K562 (cell line): ENCODE data around the gene MLKL. TPM values are rescaled to one million over a fixed set of nuclear protein-coding genes. Genes with fewer than 3 reads are reported as not detected.

Experiments
- FUS ChIP-seq: fragments of 200-400 bp; formaldehyde crosslinking; optimal IDR thresholded peaks from 2 replicates; pipeline ENCODE3; 2017; ENCODE audit warnings: low read depth, low read length
- GTF2A2 ChIP-seq: IDR thresholded peaks from 2 replicates; pipeline ENCODE4 v1.6.1; 2016; ENCODE audit warnings: mild to moderate bottlenecking, missing genetic modification characterization, missing compliant biosample characterization
- HDAC8 ChIP-seq: fragments of 450-650 bp; IDR thresholded peaks from 2 replicates; pipeline ENCODE4 v1.6.1; 2016; ENCODE audit warnings: mild to moderate bottlenecking, missing genetic modification characterization, moderate library complexity, missing compliant biosample characterization
- JUND ChIP-seq, 2 experiments: IDR thresholded peaks; 2 replicates in 1 of 2; 3 replicates in 1 of 2; pipeline ENCODE4 v1.6.1; 2011; ENCODE audit warnings: borderline replicate concordance in 2 of 2, low read depth in 2 of 2, low read length in 2 of 2, improper control_type of control experiment in 1 of 2, missing biosample characterization in 1 of 2, missing genetic modification characterization in 1 of 2, missing genetic modification reagents in 1 of 2
- KLF6 ChIP-seq: fragments of 250-450 bp; sonication (Bioruptor Pico); IDR thresholded peaks from 2 replicates; pipeline ENCODE4 v1.4.0; 2020; ENCODE audit warnings: mild to moderate bottlenecking, moderate library complexity, borderline replicate concordance
- LEF1 ChIP-seq: fragments of 450-650 bp; IDR thresholded peaks from 2 replicates; pipeline ENCODE4 v1.6.1; 2016; ENCODE audit warnings: mild to moderate bottlenecking
- NBN ChIP-seq: fragments of 450-650 bp; IDR thresholded peaks from 2 replicates; pipeline ENCODE4 v1.6.1; 2016; ENCODE audit warnings: low read depth, mild to moderate bottlenecking
- PREB ChIP-seq: sonication (generic); formaldehyde crosslinking; IDR thresholded peaks from 2 replicates; pipeline ENCODE4 v1.8.1; 2023; ENCODE audit warnings: mild to moderate bottlenecking, missing genetic modification reagents
- RCOR1 ChIP-seq, 2 experiments: IDR thresholded peaks; 2 replicates each; pipeline ENCODE4 v1.6.1; 2012; ENCODE audit warnings: low read depth in 2 of 2, low read length in 2 of 2, borderline replicate concordance in 1 of 2, improper control_type of control experiment in 1 of 2
- RHOXF2B ChIP-seq: fragments of 250-450 bp; sonication (Bioruptor Pico); conservative IDR thresholded peaks from 2 replicates; pipeline ENCODE4 v1.5.1; 2021
- STAT5A ChIP-seq: IDR thresholded peaks from 2 replicates; pipeline ENCODE4 v1.6.1; 2012; ENCODE audit warnings: low read length, inconsistent platforms, borderline replicate concordance
- STAT5B ChIP-seq: fragments of 250-450 bp; sonication (Bioruptor Pico); IDR thresholded peaks from 2 replicates; pipeline ENCODE4 v1.8.0; 2021; ENCODE audit warnings: mild to moderate bottlenecking, inconsistent platforms
- TCF7 ChIP-seq: sonication (generic); IDR thresholded peaks from 2 replicates; pipeline ENCODE4 v1.6.1; 2016; ENCODE audit warnings: antibody characterized with exemption, borderline replicate concordance
- ZBTB17 ChIP-seq: fragments of 450-650 bp; formaldehyde crosslinking; IDR thresholded peaks from 2 replicates; pipeline ENCODE4 v1.4.0; 2020; ENCODE audit warnings: mild to moderate bottlenecking
- ZNF175 ChIP-seq: fragments of 200-800 bp; sonication (Bioruptor generic); IDR thresholded peaks from 2 replicates; pipeline ENCODE4 v1.6.1; 2016; ENCODE audit warnings: low read depth, mild to moderate bottlenecking, missing genetic modification characterization, missing compliant biosample characterization
- ZNF717 ChIP-seq: fragments of 250-450 bp; sonication (Bioruptor Pico); IDR thresholded peaks from 2 replicates; pipeline ENCODE4 v1.5.0; 2021
- polyA plus RNA-seq, 8 experiments: library from polyadenylated mRNA; depleted of rRNA in 4 of 8; stranded (reverse) in 5 of 8; unstranded in 3 of 8; fragments of >200 nt; fragmentation: Nextera tagmentation in 2 of 8; fragmentation: Illumina TruSeq in 1 of 8; extraction: Ambion mirVana in 2 of 8; extraction: Trizol in 1 of 8; gene quantifications; 2 replicates each; pipeline versions ENCODE4 v1.2.1 to v1.2.3, GENCODE V29; 2011 to 2014; ENCODE audit warnings: inconsistent platforms in 1 of 8, missing spikeins in 1 of 8
- total RNA-seq, 7 experiments: library from RNA; depleted of rRNA in 6 of 7; stranded (reverse); fragments of >200 nt in 6 of 7; fragmentation: Illumina TruSeq in 2 of 7; extraction: Trizol in 2 of 7; gene quantifications; 2 replicates each; pipeline versions ENCODE4 v1.2.1 to v1.2.3, GENCODE V29; 2011 to 2021; ENCODE audit warnings: low replicate concordance in 1 of 7
- TF ChIP-seq, protein P1 (sequence below): fragments of 200-400 bp; formaldehyde crosslinking; IDR thresholded peaks from 2 replicates; pipeline ENCODE4 v1.6.1; 2017; ENCODE audit warnings: mild to moderate bottlenecking, low read depth, low read length, moderate library complexity
- TF ChIP-seq, protein P2 (sequence below): sonication (generic); formaldehyde crosslinking; IDR thresholded peaks from 2 replicates; pipeline ENCODE4 v1.9.0; 2022; ENCODE audit warnings: mild to moderate bottlenecking, missing genetic modification reagents
- TF ChIP-seq, protein P3 (sequence below): fragments of 250-450 bp; sonication (Bioruptor Pico); IDR thresholded peaks from 2 replicates; pipeline ENCODE4 v1.4.0; 2020

Gene MLKL
- total and polyA plus RNA-seq, 9 of the 15 experiments (the other 6 are each of a cell fraction or from before 2014, with no cell fraction given), result 1.6 to 6.1 (median 4.8) TPM

DNA sequence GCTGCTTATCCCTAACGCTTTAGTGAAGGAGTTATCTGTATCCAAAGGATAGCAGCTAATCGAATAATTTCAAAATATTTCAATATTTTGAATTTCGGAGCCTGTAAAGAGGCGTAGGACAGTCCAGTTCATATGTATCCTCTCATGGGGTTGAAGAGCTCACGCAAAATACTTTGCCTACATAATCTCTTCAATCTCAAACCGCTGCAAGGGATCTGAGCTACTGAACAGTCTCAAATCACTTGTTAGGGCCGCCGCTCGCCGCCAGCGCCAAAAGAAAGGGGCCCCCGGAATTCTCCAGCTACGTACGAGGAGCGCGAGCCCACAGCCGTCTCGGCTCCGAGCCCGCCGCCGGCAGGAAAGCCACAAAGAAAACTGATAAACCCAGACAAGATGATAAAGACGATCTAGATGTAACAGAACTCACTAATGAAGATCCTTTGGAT is 33.4 kb downstream of the MLKL start (continued):
- TF ChIP-seq ZNF175 (CRISPR knock-in tag) (no peak), PREB (CRISPR knock-in tag) (no peak), NBN (no peak), TCF7 (no peak), ZBTB17 (no peak), JUND (IDR thresholded peaks at IDR 0.05; ENCODE audit: borderline replicate concordance, low read depth, low read length) (no peak), JUND (tag; IDR thresholded peaks at IDR 0.05; ENCODE audit: borderline replicate concordance, low read depth, low read length) (no peak), RHOXF2B (CRISPR knock-in tag) (no peak), GTF2A2 (no peak), KLF6 (CRISPR knock-in tag) (no peak), RCOR1 (IDR thresholded peaks at IDR 0.05; ENCODE audit: borderline replicate concordance in 1 of 2, low read depth in 2 of 2, low read length in 2 of 2) (0 out of 4 replicates have a peak, but pooled peaks of 1 of the 2 experiments have one; percentile 5), FUS (no peak), ZNF717 (CRISPR knock-in tag) (no peak), HDAC8 (tag) (no peak), LEF1 (no peak), STAT5A (0 out of 2 replicates have a peak, but pooled peaks have one; percentile 9), STAT5B (CRISPR knock-in tag) (no peak)
- TF ChIP-seq, protein P1, sequence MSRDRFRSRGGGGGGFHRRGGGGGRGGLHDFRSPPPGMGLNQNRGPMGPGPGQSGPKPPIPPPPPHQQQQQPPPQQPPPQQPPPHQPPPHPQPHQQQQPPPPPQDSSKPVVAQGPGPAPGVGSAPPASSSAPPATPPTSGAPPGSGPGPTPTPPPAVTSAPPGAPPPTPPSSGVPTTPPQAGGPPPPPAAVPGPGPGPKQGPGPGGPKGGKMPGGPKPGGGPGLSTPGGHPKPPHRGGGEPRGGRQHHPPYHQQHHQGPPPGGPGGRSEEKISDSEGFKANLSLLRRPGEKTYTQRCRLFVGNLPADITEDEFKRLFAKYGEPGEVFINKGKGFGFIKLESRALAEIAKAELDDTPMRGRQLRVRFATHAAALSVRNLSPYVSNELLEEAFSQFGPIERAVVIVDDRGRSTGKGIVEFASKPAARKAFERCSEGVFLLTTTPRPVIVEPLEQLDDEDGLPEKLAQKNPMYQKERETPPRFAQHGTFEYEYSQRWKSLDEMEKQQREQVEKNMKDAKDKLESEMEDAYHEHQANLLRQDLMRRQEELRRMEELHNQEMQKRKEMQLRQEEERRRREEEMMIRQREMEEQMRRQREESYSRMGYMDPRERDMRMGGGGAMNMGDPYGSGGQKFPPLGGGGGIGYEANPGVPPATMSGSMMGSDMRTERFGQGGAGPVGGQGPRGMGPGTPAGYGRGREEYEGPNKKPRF, result no peak
- TF ChIP-seq, protein P2, sequence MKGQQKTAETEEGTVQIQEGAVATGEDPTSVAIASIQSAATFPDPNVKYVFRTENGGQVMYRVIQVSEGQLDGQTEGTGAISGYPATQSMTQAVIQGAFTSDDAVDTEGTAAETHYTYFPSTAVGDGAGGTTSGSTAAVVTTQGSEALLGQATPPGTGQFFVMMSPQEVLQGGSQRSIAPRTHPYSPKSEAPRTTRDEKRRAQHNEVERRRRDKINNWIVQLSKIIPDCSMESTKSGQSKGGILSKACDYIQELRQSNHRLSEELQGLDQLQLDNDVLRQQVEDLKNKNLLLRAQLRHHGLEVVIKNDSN (CRISPR knock-in tag), result no peak
- TF ChIP-seq, protein P3, sequence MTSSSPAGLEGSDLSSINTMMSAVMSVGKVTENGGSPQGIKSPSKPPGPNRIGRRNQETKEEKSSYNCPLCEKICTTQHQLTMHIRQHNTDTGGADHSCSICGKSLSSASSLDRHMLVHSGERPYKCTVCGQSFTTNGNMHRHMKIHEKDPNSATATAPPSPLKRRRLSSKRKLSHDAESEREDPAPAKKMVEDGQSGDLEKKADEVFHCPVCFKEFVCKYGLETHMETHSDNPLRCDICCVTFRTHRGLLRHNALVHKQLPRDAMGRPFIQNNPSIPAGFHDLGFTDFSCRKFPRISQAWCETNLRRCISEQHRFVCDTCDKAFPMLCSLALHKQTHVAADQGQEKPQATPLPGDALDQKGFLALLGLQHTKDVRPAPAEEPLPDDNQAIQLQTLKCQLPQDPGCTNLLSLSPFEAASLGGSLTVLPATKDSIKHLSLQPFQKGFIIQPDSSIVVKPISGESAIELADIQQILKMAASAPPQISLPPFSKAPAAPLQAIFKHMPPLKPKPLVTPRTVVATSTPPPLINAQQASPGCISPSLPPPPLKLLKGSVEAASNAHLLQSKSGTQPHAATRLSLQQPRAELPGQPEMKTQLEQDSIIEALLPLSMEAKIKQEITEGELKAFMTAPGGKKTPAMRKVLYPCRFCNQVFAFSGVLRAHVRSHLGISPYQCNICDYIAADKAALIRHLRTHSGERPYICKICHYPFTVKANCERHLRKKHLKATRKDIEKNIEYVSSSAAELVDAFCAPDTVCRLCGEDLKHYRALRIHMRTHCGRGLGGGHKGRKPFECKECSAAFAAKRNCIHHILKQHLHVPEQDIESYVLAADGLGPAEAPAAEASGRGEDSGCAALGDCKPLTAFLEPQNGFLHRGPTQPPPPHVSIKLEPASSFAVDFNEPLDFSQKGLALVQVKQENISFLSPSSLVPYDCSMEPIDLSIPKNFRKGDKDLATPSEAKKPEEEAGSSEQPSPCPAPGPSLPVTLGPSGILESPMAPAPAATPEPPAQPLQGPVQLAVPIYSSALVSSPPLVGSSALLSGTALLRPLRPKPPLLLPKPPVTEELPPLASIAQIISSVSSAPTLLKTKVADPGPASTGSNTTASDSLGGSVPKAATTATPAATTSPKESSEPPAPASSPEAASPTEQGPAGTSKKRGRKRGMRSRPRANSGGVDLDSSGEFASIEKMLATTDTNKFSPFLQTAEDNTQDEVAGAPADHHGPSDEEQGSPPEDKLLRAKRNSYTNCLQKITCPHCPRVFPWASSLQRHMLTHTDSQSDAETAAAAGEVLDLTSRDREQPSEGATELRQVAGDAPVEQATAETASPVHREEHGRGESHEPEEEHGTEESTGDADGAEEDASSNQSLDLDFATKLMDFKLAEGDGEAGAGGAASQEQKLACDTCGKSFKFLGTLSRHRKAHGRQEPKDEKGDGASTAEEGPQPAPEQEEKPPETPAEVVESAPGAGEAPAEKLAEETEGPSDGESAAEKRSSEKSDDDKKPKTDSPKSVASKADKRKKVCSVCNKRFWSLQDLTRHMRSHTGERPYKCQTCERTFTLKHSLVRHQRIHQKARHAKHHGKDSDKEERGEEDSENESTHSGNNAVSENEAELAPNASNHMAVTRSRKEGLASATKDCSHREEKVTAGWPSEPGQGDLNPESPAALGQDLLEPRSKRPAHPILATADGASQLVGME (CRISPR knock-in tag), result no peak
